GM19193 (cell line): ENCODE measurements around the gene AGRN.

Experiments used
- POLR2A ChIP-seq: IDR thresholded peaks from 4 replicates; pipeline ENCODE4 v1.6.1; 2011; ENCODE audit not compliant: insufficient read depth, insufficient read length; ENCODE audit errors: extremely low read depth

AGRN gene

DNA sequence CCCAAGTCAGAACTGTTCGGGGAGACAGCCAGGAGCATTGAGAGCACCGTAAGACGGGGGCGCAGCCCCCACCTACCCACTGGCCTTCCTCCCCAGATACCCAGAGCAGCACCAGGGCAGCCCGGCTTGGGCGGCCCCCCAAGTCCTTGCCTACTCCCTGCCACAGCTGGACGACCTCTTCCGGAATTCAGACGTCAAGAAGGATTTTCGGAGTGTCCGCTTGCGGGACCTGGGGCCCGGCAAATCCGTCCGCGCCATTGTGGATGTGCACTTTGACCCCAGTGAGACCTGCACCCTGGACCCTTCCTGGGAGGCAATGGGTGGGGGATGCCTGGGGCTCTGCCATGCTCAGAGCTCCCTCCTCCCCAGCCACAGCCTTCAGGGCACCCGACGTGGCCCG, 27.5 kb downstream of the AGRN start:
- no peak for TF ChIP-seq POLR2A

DNA sequence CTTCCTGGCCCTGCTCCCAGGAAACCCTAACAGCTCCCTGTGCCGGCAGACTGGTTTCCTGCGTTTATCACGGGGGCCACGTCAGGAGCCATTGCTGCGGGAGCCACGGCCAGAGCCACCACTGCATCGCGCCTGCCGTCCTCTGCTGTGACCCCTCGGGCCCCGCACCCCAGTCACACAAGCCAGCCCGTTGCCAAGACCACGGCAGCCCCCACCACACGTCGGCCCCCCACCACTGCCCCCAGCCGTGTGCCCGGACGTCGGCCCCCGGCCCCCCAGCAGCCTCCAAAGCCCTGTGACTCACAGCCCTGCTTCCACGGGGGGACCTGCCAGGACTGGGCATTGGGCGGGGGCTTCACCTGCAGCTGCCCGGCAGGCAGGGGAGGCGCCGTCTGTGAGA, 28.0 kb downstream of the AGRN start:
- TF ChIP-seq POLR2A, result no peak

DNA sequence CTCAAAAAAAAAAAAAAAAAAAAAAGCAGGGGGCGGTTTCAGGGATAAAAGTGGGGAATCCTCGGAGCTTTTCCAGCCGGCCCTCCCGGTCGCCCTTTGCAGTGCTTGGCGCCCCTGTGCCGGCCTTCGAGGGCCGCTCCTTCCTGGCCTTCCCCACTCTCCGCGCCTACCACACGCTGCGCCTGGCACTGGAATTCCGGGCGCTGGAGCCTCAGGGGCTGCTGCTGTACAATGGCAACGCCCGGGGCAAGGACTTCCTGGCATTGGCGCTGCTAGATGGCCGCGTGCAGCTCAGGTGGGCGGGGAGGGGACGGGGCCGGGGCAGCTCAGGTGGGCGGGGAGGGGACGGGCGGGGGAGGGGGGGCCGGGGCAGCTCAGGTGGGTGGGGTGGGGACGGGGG, 28.8 kb downstream of the AGRN start:
- TF ChIP-seq POLR2A, result no peak

DNA sequence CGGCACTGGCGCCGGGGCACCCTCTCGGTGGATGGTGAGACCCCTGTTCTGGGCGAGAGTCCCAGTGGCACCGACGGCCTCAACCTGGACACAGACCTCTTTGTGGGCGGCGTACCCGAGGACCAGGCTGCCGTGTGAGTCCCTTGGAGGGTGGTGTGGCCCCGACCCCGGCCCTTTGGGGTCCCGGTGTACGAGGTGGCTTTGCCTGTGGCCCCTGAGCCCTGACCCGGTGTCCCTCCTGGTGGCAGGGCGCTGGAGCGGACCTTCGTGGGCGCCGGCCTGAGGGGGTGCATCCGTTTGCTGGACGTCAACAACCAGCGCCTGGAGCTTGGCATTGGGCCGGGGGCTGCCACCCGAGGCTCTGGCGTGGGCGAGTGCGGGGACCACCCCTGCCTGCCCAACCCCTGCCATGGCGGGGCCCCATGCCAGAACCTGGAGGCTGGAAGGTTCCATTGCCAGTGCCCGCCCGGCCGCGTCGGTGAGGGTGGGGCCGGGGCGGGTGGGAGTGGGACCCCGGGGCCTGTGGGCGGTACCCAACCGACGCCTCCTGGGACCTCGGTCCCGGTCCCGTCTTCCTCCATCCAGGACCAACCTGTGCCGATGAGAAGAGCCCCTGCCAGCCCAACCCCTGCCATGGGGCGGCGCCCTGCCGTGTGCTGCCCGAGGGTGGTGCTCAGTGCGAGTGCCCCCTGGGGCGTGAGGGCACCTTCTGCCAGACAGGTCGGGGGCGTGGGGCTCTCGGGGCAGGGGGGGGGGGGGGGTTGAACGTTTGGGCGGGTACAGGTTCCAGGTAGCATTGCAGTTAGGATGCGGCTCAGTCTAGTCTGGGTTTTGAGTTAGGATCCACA, 29.6 kb downstream of the AGRN start:
- TF ChIP-seq POLR2A, result no peak

DNA sequence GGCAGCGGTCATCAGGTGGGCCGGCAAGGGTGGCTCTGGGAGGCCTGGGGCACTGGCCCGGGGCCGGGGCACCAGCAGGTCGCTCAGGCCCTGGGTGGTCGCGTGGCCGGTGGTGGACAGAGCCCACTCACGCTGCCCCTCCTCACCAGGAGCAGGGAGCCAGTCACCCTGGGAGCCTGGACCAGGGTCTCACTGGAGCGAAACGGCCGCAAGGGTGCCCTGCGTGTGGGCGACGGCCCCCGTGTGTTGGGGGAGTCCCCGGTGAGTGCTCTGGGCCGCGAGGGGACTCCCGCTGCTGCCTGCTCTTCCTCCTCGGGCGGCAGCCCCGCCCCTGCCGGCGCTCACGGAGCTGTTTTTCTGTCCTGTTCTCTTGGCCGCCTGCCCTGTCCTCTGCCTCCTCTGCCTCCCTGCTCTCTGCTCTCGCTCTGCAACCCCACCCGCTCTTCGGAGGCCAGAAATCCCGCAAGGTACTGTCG, 30.7 kb downstream of the AGRN start:
- no peak for TF ChIP-seq POLR2A

DNA sequence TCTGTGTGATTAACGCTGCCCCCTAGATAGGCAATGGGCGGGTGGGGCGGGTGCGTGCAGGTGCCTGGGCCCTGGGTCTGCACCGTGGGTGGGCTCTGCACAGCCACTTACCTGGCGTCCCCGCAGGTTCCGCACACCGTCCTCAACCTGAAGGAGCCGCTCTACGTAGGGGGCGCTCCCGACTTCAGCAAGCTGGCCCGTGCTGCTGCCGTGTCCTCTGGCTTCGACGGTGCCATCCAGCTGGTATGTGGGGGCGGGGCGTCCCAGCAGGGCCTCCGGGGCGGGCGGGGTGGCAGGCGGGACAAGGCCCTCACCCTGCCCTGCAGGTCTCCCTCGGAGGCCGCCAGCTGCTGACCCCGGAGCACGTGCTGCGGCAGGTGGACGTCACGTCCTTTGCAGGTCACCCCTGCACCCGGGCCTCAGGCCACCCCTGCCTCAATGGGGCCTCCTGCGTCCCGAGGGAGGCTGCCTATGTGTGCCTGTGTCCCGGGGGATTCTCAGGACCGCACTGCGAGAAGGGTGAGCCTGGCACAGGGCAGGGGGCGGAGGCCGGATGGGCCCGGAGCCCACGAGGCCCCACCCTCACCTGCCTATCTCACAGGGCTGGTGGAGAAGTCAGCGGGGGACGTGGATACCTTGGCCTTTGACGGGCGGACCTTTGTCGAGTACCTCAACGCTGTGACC, 31.3 kb downstream of the AGRN start:
- no peak for TF ChIP-seq POLR2A

DNA sequence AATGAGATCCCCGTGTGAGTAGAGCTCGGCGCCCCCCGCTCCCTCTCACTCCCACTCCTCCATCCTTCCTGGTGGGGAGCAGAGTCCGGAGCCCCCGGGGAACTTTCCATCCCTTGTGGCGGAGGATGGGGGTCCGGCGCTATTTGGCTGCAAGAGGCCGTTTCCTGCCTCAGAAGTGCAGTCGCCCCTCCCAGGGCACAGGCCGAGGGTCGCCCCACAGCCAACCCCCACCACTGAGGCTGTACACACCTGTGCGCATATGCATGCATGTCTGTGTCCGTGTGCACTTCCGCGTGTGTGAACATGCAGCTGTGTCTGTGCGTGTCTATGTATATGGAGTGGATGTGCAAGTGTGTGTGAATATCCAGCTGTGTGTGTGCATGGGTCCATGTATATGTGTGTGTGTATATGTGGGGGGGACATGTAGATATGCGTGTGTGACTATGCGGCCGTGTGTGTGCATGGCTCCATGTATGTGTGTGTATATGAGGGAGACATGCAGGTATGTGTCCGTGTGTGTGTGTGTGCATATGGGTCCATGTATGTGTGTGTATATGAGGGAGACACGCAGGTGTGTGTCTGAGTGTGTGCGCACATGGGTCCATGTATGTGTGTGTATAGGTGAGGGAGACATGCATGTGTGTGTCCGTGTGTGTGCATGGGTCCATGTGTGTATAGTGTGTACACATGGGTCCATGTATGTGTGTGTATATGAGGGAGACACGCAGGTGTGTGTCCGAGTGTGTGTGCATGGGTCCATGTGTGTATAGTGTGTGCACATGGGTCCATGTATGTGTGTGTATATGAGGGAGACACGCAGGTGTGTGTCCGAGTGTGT, 32.3 kb downstream of the AGRN start:
- no peak for TF ChIP-seq POLR2A

DNA sequence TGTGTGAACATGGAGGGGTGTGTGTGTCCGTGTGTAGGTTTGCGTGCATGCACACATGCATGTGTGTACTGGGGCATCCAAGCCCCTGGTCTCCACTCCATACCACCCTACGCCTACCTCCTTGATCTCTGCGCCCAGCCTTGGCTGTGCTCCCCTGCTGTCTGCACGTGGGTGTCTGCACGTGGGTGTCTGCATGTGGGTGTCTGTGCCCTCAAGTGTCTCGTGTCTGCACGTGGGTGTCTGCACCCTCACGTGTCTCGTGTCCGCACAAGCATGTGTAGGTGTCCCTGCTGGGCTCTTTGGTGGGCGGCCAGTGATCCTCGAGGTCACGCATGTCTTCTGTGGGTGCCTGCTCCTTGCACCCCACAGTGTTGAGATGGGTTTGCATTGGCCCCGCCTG, 33.1 kb downstream of the AGRN start:
- TF ChIP-seq POLR2A, result no peak

DNA sequence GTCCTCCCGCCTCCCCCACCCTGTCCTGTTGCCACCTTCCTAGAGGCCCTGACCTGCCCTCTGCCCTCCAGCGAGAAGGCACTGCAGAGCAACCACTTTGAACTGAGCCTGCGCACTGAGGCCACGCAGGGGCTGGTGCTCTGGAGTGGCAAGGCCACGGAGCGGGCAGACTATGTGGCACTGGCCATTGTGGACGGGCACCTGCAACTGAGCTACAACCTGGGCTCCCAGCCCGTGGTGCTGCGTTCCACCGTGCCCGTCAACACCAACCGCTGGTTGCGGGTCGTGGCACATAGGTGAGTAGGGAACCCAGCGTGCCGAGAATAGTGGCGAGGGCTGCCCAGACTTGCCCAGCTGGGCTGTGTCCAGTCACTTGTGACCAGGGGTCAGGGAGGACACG, 33.8 kb downstream of the AGRN start:
- no peak for TF ChIP-seq POLR2A

DNA sequence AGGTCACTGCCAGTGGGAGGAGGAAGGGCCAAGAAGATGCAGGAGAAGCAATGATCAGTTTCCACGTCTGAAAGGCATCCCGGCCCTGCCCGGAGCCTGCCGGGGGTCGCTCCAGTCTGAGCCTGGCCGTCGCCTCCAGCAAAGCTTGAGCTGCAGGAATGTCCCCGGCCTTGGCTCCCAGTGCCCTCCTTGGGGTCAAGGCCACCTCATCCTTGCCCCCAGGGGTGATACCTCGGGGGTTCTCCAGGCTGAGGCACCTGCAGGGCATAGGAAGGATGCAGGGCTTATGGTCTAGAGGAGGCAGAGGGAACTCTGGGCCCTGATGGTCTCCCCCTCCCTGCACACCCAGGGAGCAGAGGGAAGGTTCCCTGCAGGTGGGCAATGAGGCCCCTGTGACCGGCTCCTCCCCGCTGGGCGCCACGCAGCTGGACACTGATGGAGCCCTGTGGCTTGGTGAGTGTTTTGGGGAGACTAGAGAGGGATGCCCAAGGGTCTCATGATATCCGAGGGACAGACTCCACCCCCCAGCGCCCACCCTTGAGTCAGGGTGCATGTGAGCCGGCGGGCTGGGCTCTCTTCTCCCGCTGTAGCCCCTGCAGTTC, 34.3 kb downstream of the AGRN start:
- no peak for TF ChIP-seq POLR2A

DNA sequence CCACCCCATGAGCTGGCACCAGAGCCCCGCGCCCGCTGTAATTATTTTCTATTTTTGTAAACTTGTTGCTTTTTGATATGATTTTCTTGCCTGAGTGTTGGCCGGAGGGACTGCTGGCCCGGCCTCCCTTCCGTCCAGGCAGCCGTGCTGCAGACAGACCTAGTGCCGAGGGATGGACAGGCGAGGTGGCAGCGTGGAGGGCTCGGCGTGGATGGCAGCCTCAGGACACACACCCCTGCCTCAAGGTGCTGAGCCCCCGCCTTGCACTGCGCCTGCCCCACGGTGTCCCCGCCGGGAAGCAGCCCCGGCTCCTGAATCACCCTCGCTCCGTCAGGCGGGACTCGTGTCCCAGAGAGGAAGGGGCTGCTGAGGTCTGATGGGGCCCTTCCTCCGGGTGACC, 35.1 kb downstream of the AGRN start:
- TF ChIP-seq POLR2A, result no peak

DNA sequence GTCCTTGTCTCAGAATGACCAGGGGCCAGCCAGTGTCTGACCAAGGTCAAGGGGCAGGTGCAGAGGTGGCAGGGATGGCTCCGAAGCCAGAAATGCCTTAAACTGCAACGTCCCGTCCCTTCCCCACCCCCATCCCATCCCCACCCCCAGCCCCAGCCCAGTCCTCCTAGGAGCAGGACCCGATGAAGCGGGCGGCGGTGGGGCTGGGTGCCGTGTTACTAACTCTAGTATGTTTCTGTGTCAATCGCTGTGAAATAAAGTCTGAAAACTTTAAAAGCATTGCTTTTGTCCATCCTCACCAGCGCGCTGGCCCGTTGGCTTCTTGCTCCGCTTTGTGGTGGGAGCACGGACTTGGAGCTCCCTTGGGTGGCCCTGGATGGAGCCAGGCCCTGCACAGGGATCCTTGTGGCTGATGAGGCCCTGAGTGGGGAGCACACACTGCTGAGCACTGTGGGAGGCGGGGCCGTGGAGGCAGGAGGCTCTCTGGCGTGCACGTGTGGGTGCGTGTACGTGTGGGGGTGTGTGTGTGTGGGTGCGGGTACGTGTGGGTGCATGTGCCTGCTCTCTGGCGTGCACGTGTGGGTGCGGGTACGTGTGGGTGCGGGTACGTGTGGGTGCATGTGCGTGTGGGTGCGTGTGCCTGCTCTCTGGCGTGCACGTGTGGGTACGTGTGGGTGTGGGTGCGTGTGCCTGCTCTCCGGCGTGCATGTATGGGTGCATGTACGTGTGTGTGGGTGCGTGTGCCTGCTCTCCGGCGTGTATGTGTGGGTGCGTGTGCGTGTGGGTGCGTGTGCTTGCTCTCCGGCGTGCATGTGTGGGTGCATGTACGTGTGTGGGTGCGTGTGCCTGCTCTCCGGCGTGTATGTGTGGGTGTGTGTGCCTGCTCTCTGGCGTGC, 36.2 kb downstream of the AGRN start:
- no peak for TF ChIP-seq POLR2A

DNA sequence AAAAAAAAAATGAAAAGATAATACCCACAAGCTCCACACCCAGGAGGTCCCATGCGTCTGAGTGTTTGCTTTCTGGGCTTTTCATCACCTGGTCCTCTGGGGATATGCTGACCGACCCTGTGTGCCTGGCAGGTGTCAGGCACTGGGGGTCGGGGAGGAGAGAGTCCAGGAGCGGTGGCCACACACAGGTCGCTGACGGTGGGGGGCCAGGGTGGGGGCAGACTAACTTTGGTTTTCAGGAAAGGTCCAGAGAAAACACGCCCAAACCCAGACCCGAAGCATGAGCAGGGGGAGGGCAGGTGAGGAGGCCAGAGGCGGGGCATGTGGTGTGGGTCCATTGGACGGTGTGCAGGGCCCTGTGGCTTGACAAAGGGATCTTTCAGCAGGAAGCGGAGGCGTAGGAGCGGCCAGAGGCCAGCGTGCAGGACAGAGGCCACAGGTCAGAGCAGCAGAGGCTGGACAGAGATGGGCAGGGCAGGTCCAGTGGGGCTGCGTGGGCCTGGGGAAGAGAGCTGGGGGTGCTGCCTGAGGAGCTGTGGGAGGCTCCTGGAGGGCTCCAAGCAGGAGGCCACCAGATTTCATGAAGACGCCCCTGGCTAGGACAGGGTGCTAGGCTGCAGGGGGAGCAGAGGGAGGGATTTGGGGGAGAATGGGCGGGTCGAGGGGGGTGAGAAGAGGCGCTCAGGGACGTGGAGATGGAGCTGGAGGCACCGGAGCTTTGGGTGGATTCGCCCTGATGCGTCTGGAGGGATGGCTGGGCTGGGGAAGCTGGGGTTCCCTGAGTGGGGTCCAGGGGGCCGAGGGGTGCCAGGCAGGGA, 38.4 kb downstream of the AGRN start:
- TF ChIP-seq POLR2A, result no peak
